CD14-positive monocyte (primary cell): ENCODE results near the gene TTLL4. TPM values are rescaled to one million over a fixed set of nuclear protein-coding genes. Genes with fewer than 3 reads are reported as not detected.

Experiments used
- DNase-seq, 3 donors: peaks; one replicate each; pipeline ENCODE4 v3.0.0-alpha.2; 2011 to 2022
- H2AFZ ChIP-seq: 2 replicates; pipeline ENCODE4 v1.6.0; 2012; ENCODE audit warnings: mild to moderate bottlenecking, low read depth, low read length, inconsistent platforms; ENCODE audit not compliant: insufficient read depth, poor library complexity, severe bottlenecking
- H3K27ac ChIP-seq, 2 donors: 1 replicate in 1 of 2; 2 replicates in 1 of 2; pipeline ENCODE4 v1.5.1; 2012 to 2013; ENCODE audit warnings: low read length in 2 of 2, control low read depth in 1 of 2, inconsistent platforms in 1 of 2, low read depth in 1 of 2, mild to moderate bottlenecking in 1 of 2
- H3K27me3 ChIP-seq, 2 donors: one replicate each; pipeline versions ENCODE4 v1.6.0 to v1.6.1; 2011 to 2013; ENCODE audit warnings: low read length in 2 of 2; ENCODE audit not compliant: control insufficient read depth in 2 of 2, insufficient read depth in 2 of 2
- H3K36me3 ChIP-seq, 2 donors: replicated peaks in 1 of 2; 1 replicate in 1 of 2; 2 replicates in 1 of 2; pipeline versions ENCODE4 v1.5.1 to v1.6.1; 2012 to 2013; ENCODE audit warnings: low read length in 2 of 2, control low read depth in 1 of 2, inconsistent platforms in 1 of 2, mild to moderate bottlenecking in 1 of 2; ENCODE audit not compliant: insufficient read depth in 2 of 2, control insufficient read depth in 1 of 2
- H3K4me1 ChIP-seq, 2 donors: 1 replicate in 1 of 2; 2 replicates in 1 of 2; pipeline versions ENCODE4 v1.5.1 to v1.6.1; 2012 to 2013; ENCODE audit warnings: low read length in 2 of 2, control low read depth in 1 of 2, inconsistent platforms in 1 of 2, mild to moderate bottlenecking in 1 of 2, moderate library complexity in 1 of 2; ENCODE audit not compliant: insufficient read depth in 2 of 2, control insufficient read depth in 1 of 2
- H3K4me2 ChIP-seq: replicated peaks from 2 replicates; pipeline ENCODE3; 2012; ENCODE audit warnings: low read length, moderate library complexity, mild to moderate bottlenecking; ENCODE audit not compliant: poor library complexity, severe bottlenecking; ENCODE audit errors: extremely low read depth
- H3K4me3 ChIP-seq, 3 experiments: fragments of 200-600 bp in 1 of 3; sonication (generic) in 1 of 3; replicated peaks in 1 of 3; 1 replicate in 2 of 3; 2 replicates in 1 of 3; pipeline ENCODE4 v1.5.1; 2011 to 2013; ENCODE audit warnings: low read length in 3 of 3, mild to moderate bottlenecking in 3 of 3, control low read depth in 2 of 3, low read depth in 2 of 3, inconsistent platforms in 1 of 3, moderate library complexity in 1 of 3
- H3K79me2 ChIP-seq: 2 replicates; pipeline ENCODE4 v1.6.0; 2012; ENCODE audit warnings: mild to moderate bottlenecking, control low read depth, inconsistent platforms, low read length, moderate library complexity; ENCODE audit not compliant: insufficient read depth
- H3K9ac ChIP-seq: 2 replicates; pipeline ENCODE4 v1.6.0; 2017; ENCODE audit warnings: low read length, mild to moderate bottlenecking; ENCODE audit not compliant: insufficient read depth, poor library complexity, severe bottlenecking
- H3K9me3 ChIP-seq, 2 donors: replicated peaks in 1 of 2; 1 replicate in 1 of 2; 2 replicates in 1 of 2; pipeline versions ENCODE4 v1.5.1 to v1.6.1; 2012 to 2013; ENCODE audit warnings: low read length in 2 of 2, control low read depth in 1 of 2; ENCODE audit not compliant: control insufficient read depth in 1 of 2, insufficient read depth in 1 of 2
- H4K20me1 ChIP-seq: 2 replicates; pipeline ENCODE4 v1.6.0; 2012; ENCODE audit warnings: mild to moderate bottlenecking, low read length, control low read depth, moderate library complexity; ENCODE audit not compliant: insufficient read depth
- H3K27ac Mint-ChIP-seq, 7 donors: one replicate each; pipeline ENCODE4 v1.8.0; 2020; ENCODE audit warnings: mild to moderate bottlenecking in 7 of 7, mixed read lengths in 7 of 7, moderate library complexity in 6 of 7, inconsistent platforms in 2 of 7
- H3K27me3 Mint-ChIP-seq, 3 donors: one replicate each; pipeline ENCODE4 v1.8.0; 2021 to 2022; ENCODE audit warnings: low read depth in 3 of 3, mild to moderate bottlenecking in 3 of 3, mixed read lengths in 3 of 3, moderate library complexity in 3 of 3, inconsistent platforms in 1 of 3
- H3K36me3 Mint-ChIP-seq, 2 donors: one replicate each; pipeline ENCODE4 v1.8.0; 2020; ENCODE audit warnings: mixed read lengths in 2 of 2, inconsistent platforms in 1 of 2, mild to moderate bottlenecking in 1 of 2
- H3K4me1 Mint-ChIP-seq: one replicate; pipeline ENCODE4 v1.8.0; 2020; ENCODE audit warnings: mild to moderate bottlenecking, mixed read lengths
- H3K4me3 Mint-ChIP-seq, 2 donors: one replicate each; pipeline ENCODE4 v1.8.0; 2020; ENCODE audit warnings: mild to moderate bottlenecking in 2 of 2, mixed read lengths in 2 of 2, moderate library complexity in 1 of 2
- H3K9me3 Mint-ChIP-seq, 7 donors: one replicate each; pipeline ENCODE4 v1.8.0; 2020 to 2022; ENCODE audit warnings: mixed read lengths in 7 of 7, mild to moderate bottlenecking in 6 of 7, moderate library complexity in 6 of 7, inconsistent platforms in 2 of 7
- CTCF ChIP-seq: fragments of 200-600 bp; IDR thresholded peaks from one replicate; pipeline ENCODE4 v1.8.0; 2022; ENCODE audit warnings: antibody characterized with exemption, mild to moderate bottlenecking
- WGBS: methylation state at CpG from one replicate; pipeline ENCODE4 v1.1.5; 2013; ENCODE audit warnings: missing lambda C conversion rate; ENCODE audit not compliant: insufficient coverage; 5-methylcytosine and 5-hydroxymethylcytosine counted together
- intact Hi-C, 2 donors: fragments of 100-400 bp; cut with micrococcal nuclease; formaldehyde crosslinking; loops; one replicate each; pipeline versions ENCODE4 v1.15.0 to v1.15.1; 2023
- polyA plus RNA-seq, 3 donors: library from polyadenylated mRNA; depleted of rRNA in 1 of 3; unstranded in 2 of 3; stranded (reverse) in 1 of 3; fragments of 300-500 nt in 2 of 3; fragments of >200 nt in 1 of 3; fragmentation: Illumina TruSeq in 2 of 3; gene quantifications; 1 replicate in 2 of 3; 2 replicates in 1 of 3; pipeline ENCODE4 v1.2.3, GENCODE V29; 2012 to 2021

Gene TTLL4
- polyA plus RNA-seq, 3 donors = 13.5 to 90.2 (median 16.3) TPM

- peaks cover 9 to 11% of the 10 kb centered on the region in 2 donors for H3K4me1 ChIP-seq
- H3K4me3 ChIP-seq = no peak overlapping the region
- Mint-ChIP-seq H3K36me3 (peaks cover 57 to 68% of the 10 kb centered on the region in 2 donors), H3K4me1 (peaks cover 13% of the 10 kb centered on the region), H3K4me3 (no peak overlapping the region), H3K27me3 (peaks cover 0 to 3% (median 0%) of the 10 kb centered on the region in 3 donors), H3K27ac (no peak overlapping the region), H3K9me3 (no peaks in the 10 kb centered on the region)
- no peaks in the 10 kb centered on the region for H4K20me1 ChIP-seq
- H3K9me3 ChIP-seq = no peaks in the 10 kb centered on the region
- H3K27ac ChIP-seq = no peak overlapping the region
- DNase-seq = no peak
- H2AFZ ChIP-seq = no peak overlapping the region
- 93% methylated on average over 15 of the region's 15 CpGs for WGBS
- H3K4me2 ChIP-seq = no peak overlapping the region
- no peak overlapping the region for H3K9ac ChIP-seq
- H3K27me3 ChIP-seq = no peaks in the 10 kb centered on the region
- intact Hi-C loops = no loop called here
- peaks cover 61 to 72% of the 10 kb centered on the region in 2 donors for H3K36me3 ChIP-seq
- no peak for TF ChIP-seq CTCF
- H3K79me2 ChIP-seq = peaks cover 8% of the 10 kb centered on the region
These were observed 46.7 kb upstream of the TTLL4 start for GRCh38 chr2:218663901-218664300.

- H3K27ac ChIP-seq = no peak overlapping the region
- 100% methylated on average over 2 of the region's 7 CpGs for WGBS
- H3K27ac Mint-ChIP-seq = no peak overlapping the region
These were observed 46.0 kb upstream of the TTLL4 start for GRCh38 chr2:218664653-218665052.

More at GRCh38 chr2:218664653-218665052, 46.0 kb upstream of the TTLL4 start:
- Mint-ChIP-seq H3K27me3 (peaks cover 0 to 3% (median 0%) of the 10 kb centered on the region in 3 donors), H3K4me1 (peaks cover 9% of the 10 kb centered on the region), H3K4me3 (no peak overlapping the region), H3K9me3 (no peaks in the 10 kb centered on the region), H3K36me3 (peaks cover 57 to 68% of the 10 kb centered on the region in 2 donors)
- Histone ChIP-seq H4K20me1 (no peaks in the 10 kb centered on the region), H3K4me1 (peaks cover 7% of the 10 kb centered on the region in 2 donors), H3K27me3 (no peaks in the 10 kb centered on the region), H2AFZ (no peak overlapping the region), H3K79me2 (peaks cover 9% of the 10 kb centered on the region), H3K9me3 (no peaks in the 10 kb centered on the region), H3K4me2 (no peak overlapping the region), H3K9ac (no peak overlapping the region), H3K4me3 (no peak overlapping the region), H3K36me3 (peaks cover 61 to 75% of the 10 kb centered on the region in 2 donors)
- TF ChIP-seq CTCF = no peak
- intact Hi-C loops = no loop called here
- no peak for DNase-seq
